HG03103 (cell line): ENCODE results near the gene SLC6A2.

ENCODE experiments used
- ATAC-seq: cut with Tn5 transposase; IDR thresholded peaks from one replicate; pipeline ENCODE4 v1.9.1; 2021; ENCODE audit warnings: low read depth; ENCODE audit not compliant: unreplicated experiment

Gene SLC6A2

DNA sequence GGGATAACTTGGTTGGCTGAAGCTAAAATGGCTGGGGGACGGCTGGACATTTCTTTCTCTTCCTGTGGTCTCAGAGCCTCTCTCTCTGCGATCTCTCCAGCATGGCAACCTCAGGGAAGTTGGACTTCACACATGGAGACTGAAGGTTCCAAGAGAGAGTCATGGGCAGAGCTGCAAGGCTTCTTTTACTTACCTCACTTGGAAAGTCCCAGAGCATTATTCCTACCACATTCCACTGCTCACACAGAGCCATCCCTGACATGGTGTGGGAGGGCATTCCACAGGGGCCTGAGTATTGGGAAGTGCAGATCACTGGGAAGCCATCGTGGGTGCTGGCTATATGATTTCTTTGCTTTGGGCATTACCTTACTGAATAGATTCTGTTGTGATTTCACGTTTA is 9.8 kb upstream of the SLC6A2 start:
- no peak for ATAC-seq

DNA sequence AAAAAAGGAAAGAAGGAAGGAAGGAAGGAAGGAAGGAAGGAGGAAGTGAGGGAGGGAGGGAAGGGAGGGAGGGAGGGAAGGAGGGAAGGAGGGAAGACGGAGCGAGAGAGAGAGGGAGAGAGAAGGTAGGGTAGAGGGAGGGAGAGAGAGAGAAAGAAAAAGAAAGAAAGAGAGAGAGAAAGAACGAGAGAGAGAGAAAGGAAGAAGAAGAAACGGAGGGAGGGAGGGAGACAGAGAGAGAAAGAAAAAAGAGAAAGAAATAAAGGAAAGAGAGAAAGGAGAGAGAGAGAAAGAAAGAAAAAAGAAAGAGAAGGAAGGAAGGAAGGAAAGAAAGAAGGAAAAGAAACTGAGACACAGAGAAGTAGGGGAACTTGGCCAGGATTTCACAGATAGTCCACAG is 8.4 kb upstream of the SLC6A2 start:
- no peak for ATAC-seq

DNA sequence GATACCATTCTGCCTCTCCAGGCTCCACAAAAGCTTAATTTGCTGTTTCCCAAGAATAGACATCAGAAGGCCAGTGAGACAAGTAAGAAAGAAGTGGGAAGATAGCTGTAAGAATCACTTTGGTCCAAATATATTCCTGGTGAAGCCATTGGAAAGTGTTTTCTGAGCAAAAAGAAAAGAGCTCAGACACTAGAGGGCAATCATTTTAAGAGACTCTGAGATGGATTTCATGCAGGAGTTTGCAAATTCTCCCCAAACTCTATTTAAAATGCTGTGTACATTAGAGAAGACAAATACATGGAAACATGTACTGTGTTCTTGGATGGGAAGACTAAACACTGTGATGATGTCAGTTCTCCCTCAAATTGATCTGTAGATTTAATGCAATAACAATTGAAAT is 8.0 kb upstream of the SLC6A2 start:
- no peak for ATAC-seq

DNA sequence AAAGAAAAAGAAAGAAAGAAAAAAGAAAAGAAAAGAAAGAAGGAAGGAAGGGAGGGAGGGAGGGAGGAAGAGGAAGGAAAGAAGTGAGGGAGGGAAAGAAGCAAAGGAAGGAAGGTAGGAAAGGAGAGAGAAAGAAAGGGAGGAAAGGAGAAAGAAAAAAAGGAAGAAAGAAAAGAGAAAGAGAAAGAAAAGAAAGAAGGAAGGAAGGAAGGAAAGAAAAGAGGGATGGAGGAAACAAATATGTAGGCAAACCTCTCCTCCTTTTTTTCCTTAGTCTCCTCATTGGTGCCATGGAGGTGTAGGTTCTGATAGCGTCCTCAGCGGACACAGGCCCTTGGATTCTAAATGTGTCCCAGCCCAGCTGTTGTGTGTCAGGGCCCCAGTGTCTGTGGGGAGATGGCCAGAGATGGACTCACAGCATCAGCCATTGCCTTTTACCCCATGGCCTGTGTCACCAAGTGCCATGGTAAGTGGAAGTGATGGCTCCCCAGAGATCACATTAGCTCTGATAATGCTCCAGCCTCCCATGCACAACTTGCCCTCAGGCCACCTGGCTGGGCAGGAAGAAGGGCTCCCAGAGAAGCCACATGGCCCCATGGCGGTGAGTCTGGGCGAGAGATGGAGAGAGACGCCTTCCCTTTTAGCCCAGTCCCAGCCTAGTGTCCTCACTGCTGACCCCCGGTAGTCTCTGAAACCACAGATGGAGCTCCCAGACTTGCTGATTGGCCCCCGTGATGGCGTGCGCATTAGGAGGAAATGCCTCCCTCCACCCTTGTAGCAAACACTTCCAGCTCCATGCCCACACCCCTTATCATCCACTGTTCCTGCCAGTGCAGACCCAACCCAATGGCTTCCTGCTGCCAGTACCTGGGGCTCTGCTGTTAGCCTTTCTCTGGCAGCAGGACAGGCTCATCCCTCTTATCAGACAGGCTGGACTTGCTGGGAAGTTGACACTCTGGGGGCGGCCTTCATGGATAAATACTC is 3.7 kb upstream of the SLC6A2 start:
- no peak for ATAC-seq

DNA sequence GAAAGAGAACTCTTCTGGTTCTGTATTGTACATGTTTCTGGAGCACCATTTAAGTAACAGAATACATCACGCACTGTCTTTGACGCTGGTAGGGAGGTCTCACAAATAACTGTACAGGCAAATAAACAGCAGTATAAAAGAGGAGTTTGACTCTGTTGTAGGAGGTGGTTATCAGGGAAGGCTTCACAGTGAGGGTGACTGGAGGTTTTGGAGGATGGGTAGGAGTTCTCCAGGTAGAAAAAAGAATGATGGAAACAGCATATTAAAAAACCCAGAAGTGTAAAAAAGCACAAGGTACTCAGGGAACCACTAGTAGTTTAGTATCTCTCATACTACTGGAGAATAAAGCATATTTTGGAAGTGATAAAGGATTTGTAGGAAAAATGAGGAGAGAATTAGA is 2.7 kb upstream of the SLC6A2 start:
- no peak for ATAC-seq

DNA sequence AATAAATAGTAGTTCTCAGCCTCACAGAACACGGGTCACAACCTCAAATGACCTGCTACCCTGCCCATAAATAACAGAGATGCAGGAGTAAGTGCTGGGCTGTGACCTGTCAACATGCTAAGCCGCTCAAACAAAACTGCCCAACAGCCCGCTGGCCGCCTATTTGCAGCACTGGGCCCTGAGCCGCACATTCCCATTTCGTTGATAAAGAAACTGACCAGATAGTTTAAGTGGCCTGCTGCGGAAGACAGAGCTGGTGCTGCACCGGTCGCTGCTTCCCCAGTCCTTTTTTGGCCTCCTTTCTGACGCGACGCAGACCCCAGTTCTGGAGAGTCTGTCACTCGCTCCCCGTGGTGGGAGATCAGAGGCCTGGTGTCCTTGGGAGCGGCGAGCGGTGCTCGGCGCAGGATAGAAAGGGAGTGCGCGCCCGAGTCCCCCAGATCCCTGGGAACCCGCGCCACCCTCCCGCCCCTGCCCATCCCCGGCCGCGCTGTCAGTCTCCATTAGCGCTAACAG is 349 bp upstream of the SLC6A2 start:
- ATAC-seq = no peak

DNA sequence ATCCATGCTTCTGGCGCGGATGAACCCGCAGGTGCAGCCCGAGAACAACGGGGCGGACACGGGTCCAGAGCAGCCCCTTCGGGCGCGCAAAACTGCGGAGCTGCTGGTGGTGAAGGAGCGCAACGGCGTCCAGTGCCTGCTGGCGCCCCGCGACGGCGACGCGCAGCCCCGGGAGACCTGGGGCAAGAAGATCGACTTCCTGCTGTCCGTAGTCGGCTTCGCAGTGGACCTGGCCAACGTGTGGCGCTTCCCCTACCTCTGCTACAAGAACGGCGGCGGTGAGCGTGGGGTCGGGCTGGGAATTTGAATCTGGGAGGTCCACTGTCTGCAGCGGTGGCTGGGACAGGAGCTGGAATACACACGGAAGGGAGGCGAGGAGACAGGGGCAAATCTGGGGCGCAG is 904 bp downstream of the SLC6A2 start:
- no peak for ATAC-seq

DNA sequence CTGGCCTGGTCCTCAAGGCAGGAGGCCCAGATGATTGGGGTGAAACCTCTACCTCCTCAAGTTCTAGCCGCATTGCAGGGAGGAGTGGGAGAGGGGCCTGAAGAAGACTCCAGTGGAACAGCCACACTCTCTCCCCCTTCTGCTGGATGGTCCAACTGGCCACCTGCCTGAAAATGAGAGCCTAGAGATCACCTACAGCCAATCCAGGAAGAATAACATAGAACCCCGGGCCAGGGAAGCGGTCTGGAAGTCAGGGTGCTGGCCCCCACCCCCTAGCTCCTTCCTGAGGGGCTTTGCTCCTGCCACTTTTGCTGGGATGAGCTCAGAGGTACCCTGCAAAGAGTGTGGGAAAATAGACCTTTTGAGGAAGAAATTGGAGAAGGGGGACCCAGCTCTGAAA is 1.8 kb downstream of the SLC6A2 start:
- no peak for ATAC-seq

DNA sequence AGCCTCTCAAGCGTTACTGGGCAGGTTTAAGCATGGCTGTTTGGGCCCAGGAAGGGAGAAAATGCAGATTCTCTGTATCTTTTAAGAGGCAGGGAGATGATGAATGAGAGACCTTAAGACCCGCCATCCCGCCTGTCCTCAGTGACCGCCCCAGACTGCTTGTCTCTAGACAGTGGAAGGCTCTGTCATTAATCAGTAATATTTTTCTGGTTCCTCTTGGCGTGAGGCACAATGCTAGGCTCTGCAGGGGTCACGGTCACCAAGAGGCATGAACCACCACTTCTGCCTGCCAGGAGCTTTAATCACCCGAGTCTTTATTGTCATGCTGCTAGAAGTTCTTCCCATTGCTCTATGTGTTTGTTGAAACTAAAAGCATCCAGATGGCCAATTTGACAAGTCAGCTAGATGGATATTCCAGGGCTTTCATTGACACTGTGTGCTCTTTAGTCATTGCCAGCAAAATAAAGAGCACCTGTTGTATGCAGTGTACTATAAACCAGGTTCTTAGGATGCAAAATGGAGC is 3.2 kb downstream of the SLC6A2 start:
- ATAC-seq = no peak

DNA sequence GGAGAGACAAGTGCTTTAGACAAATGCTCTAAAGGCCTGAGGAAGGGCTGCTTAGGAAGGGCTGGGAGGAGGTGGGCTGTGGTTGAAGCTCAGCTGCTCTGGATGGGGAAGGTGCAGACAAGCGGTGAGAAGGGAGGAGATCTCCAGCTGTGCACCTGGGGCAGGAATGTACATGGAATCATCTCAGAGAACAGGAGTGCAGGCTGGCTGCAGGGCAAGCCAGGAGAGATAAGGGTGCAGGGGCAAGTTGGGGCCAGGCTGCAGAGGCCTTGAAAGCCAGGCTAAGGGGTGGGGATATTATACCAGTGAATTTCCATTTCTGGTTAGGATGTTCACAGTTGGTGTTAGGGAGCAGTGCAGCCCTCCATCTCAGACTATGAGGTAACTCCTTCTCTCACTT is 4.2 kb downstream of the SLC6A2 start:
- ATAC-seq = no peak

DNA sequence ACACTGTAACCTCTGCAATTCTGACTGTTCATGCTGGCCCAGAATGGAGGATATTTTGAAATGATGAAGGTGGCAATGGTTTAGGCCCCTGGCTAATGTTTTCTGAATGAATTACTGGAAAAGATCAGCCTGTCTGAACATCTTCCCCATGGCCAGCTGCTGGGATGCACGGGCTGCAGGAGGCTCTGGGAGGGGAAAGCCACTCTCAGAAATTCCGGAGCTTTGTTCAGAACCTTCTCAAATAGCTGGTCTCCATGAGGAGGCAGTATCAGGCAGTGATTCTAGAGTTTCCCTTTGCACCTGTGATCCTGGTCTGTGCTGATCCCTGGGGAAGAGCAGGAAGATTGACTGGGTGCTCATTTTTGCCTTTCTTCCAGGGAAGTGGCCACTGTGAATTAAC is 5.0 kb downstream of the SLC6A2 start:
- ATAC-seq = no peak

DNA sequence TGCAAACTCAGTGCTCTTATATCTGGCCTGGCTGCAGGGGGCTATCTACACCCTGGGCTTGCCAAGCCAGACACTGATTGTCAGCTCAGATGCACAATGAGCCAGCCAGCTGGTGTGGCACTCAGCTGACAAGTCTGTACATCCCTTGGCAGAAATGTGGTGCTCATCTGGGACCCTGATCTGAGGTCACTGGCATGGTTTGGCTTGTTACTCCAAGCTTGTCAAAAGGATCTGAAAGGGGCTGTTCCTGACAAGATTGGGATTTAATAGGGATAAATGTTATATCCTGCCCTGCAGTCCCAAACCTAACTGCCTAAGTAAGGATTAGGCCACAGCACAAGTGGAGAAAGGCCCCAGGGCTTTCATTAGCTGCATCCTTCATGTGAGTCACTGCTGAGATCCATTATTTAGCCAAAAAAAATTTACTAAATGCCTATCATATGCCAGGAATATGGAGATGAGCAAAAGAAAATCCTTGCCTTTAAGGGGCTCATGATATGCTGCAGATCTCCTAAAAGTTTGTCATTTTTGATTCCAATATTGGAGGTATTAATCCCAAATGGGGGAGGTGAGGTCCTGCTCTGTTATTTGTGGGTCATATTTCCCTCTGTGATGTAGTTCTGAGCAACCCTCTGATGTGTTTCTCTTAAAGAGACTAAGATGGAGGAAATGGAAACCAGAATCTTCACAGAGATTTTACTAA is 6.3 kb downstream of the SLC6A2 start:
- ATAC-seq = no peak

DNA sequence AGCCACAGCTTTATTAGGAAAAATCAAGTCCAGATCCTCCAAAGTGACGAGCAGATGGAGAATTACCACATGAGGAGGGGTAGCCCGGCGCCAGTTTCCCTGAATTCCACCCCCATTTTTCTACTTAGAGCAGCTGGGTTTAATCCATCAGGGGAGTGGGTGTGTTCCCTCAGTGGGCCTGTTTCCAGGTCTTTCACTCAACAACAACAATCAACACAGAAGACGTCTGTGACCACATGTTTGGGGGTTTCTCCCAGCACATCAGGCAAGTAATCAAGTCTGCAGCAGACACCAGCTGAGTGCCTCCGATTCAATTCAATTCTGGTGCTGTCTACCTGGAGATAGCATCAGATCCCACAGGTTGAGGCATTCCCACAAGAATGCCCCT is 6.8 kb downstream of the SLC6A2 start:
- no peak for ATAC-seq

DNA sequence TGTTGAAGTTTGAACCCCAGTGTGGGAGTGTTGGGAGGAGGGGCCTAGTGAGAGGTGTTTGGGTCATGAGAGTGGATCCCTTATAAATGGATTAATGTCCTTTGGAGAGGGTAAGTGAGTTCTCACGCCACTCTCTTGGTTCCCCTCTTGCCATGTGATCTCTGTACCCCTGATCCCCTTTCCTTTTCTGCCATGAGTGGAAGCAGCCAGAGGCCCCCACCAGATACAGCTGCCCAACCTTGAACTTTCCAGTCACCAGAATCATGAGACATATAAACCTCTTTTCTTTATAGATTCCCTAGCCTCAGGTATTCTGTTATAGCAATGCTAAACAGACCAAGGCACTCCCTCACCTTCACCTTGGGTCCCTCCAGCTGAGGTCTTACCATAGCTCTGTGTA is 7.4 kb downstream of the SLC6A2 start:
- ATAC-seq = no peak

DNA sequence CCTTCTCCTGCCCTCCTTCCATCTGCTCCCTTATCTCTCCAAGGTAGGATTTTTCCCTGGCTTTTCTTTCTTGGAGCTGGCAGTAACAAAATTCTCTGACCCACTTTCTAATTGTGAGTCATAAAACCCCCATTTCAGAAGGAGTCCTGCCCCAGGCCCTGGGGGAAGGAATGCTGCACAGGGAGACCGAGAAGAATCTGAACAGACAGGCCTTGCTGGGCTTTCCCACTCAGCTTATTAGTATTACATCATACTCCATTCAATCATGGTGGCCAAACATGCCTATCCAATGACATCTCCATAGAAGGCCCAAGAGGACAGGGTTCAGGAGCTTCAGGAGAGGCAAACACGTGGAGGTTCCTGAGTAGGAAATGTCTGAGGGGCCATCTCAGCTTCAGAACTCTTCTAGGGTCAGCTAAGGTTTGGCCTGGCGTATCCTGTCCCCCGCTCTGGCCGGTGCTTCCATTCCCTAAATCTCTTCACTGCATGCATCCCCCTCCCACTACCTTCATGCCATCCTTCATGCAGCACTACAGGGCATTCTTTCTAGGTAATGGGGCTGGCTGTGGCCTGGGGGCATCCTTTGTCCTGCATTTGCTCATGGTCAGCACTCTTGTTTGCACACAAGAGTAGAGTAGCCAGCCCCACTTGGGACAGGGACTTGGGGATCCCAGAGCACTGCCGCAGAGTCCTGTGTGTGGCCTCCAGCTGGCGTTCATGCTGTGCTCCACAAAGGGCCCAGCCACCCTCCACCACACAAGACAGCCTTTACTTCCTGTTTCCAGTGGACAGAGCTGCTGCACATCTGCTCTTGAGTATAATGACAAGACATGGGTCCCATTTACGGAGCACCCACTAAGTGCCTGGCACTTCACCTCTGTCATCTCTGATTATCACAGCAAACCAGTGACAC is 8.2 kb downstream of the SLC6A2 start:
- ATAC-seq = no peak

DNA sequence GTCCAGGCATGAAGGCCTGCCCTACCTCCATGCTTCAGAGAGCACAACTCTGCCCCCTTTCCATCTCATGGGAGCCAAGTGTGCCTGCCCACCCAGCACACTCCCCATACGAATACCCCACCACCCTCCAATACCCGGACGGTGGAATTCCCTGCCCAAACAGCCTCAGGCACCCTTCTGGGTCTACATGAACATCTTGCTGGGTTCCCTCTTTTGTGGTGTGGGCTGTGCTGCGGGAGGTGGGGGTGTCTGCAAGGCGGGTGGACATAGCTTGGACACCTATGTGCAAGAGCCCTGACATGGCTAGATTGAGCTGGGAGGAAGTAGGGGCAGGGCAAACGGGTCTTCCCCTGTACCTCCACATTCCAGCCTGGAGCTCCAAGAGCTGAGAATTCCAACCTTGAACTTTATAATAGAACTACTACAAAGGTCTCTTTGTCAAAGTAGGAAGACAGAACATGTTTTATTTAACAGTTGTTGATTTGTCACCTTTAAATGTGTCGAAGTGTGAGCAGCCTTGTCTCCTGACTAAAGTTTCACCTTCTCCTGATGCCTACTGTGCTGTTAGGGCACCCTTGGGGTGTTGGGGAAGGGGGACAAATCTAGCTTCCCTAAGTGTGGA is 9.1 kb downstream of the SLC6A2 start:
- ATAC-seq = no peak

DNA sequence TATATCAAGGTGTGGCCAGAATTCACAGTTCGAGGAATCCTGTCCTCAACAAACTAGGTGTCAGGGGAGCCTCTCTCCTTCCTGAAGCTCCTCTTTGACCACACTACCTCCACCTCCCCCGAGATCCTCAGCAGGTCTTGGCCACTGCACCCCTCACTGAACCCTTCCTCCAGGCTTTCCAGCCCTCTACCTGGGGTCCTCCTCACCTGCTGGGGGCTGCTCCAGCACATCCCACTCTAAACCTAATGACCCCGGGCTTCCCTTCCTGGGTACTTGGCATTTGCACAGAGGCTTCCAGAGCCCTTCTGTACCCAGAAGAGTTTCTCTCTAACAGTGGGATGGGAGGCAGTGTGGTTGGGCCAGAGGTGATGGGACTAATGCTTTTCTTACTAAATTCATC is 9.7 kb downstream of the SLC6A2 start:
- ATAC-seq = no peak

DNA sequence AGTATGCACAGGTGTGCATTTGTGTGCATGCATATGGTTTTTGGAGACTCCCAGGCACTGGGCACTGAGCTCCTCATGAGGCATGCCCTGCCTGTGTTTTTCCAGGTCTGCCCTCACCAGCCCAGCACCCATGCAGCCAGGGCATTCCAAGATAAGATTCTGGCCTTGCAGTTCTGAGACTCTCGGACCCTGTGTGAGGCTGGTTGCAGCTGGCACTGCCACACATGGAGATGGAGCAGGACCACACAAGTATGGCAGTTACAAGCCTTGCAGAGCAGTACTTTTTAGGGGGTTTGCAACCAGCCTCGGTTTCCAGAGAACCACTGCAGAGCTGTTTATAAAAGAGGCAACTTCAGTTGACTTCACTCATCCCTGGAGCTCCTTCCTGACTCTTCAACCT is 10.2 kb downstream of the SLC6A2 start:
- no peak for ATAC-seq

DNA sequence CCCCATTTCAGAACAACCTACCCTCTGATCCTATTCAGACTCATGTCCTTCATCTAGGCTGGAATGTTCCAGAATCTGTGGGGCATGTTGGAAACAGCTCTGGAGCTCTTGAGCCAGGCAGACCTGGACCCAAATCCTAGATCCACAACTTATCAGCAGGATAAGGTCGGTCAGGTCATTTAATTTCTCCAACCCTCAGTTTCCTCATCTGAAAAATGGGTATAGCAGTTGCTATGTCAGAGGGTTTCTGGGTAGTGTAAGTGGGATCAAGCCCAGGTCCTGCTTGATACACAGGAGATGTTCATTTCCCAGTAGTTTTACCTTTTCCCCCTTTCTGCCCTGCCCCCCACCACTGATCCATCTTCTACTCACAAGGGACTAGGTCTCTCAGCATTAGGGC is 12.0 kb downstream of the SLC6A2 start:
- no peak for ATAC-seq
